HG02938 (cell line): ENCODE results near the gene SCYL1.

Experiments used
- ATAC-seq: cut with Tn5 transposase; IDR thresholded peaks from one replicate; pipeline ENCODE4 v1.9.1; 2021; ENCODE audit warnings: mild to moderate bottlenecking, moderate library complexity; ENCODE audit not compliant: unreplicated experiment

The SCYL1 gene

GRCh38 chr11:65551572-65552387 is 26.9 kb downstream of the SCYL1 start:
- no peak for ATAC-seq

GRCh38 chr11:65552388-65552951 is 27.6 kb downstream of the SCYL1 start:
- no peak for ATAC-seq

GRCh38 chr11:65553301-65554001 is 28.6 kb downstream of the SCYL1 start:
- no peak for ATAC-seq

GRCh38 chr11:65554057-65554818 is 29.4 kb downstream of the SCYL1 start:
- no peak for ATAC-seq

- no peak for ATAC-seq
These were observed 30.1 kb downstream of the SCYL1 start for GRCh38 chr11:65554842-65555430.

- ATAC-seq: no peak
These were observed 30.9 kb downstream of the SCYL1 start for GRCh38 chr11:65555693-65556231.

- no peak for ATAC-seq
These were observed 31.8 kb downstream of the SCYL1 start for GRCh38 chr11:65556470-65557279.

- no peak for ATAC-seq
These were observed 32.6 kb downstream of the SCYL1 start for GRCh38 chr11:65557280-65558001.

GRCh38 chr11:65558002-65558929 is 33.4 kb downstream of the SCYL1 start, which contains the start of gene LTBP3:
LTBP3 (minus strand) TSS chr11:65558359; CDS start chr11:65557959, 400 bp downstream.
- ATAC-seq: no peak

- ATAC-seq: no peak
These were observed 34.1 kb downstream of the SCYL1 start for GRCh38 chr11:65558930-65559509.

- ATAC-seq: no peak
These were observed 34.7 kb downstream of the SCYL1 start for GRCh38 chr11:65559535-65559934.

GRCh38 chr11:65559951-65560537 is 35.2 kb downstream of the SCYL1 start:
- no peak for ATAC-seq

- ATAC-seq: no peak
These were observed 35.9 kb downstream of the SCYL1 start for GRCh38 chr11:65560555-65561418.

- ATAC-seq: no peak
These were observed 37.1 kb downstream of the SCYL1 start for GRCh38 chr11:65562020-65562419.

- no peak for ATAC-seq
These were observed 37.9 kb downstream of the SCYL1 start for GRCh38 chr11:65562788-65563187.

GRCh38 chr11:65563601-65564000 is 38.7 kb downstream of the SCYL1 start:
- ATAC-seq: no peak
